A673 (cell line): ENCODE data around the gene VANGL1. TPM values are rescaled to one million over a fixed set of nuclear protein-coding genes. Genes with fewer than 3 reads are reported as not detected.

Experiments used
- BruUV-seq: library from RNA; stranded (reverse); fragments of 400-500 nt; replicated peaks from 2 replicates; lab custom pipeline; 2021; lab: Mats Ljungman, UMichigan
- CTCF ChIA-PET: fragments of 300-600 bp; sonication (Branson Sonifier 250); formaldehyde crosslinking; loops from one replicate; lab custom pipeline; 2022; ENCODE audit warnings: antibody characterized with exemption; lab: Charles Lee
- POLR2A ChIA-PET: fragments of 300-600 bp; sonication (Branson Sonifier 250); formaldehyde crosslinking; loops from one replicate; lab custom pipeline; 2022; ENCODE audit warnings: antibody characterized with exemption; ENCODE audit not compliant: low non-redundant PET; lab: Charles Lee
- DNase-seq: peaks from one replicate; pipeline ENCODE4 v3.0.0-alpha.2; 2015; ENCODE audit warnings: low spot score
- H3K27ac ChIP-seq: fragments of 200-600 bp; sonication (generic); 2 replicates; pipeline ENCODE4 v1.5.1; 2016; ENCODE audit warnings: mixed run types, low read depth, mild to moderate bottlenecking, mixed read lengths, antibody characterized with exemption, low read length; ENCODE audit not compliant: poor library complexity, severe bottlenecking
- H3K27me3 ChIP-seq: fragments of 200-600 bp; sonication (generic); replicated peaks from 2 replicates; pipeline ENCODE4 v1.6.1; 2017; ENCODE audit warnings: mixed run types, low read depth, mild to moderate bottlenecking, mixed read lengths, antibody characterized with exemption, low read length; ENCODE audit not compliant: insufficient read depth, poor library complexity
- H3K36me3 ChIP-seq: fragments of 200-600 bp; sonication (generic); 2 replicates; pipeline ENCODE4 v1.6.1; 2016; ENCODE audit warnings: mixed run types, mild to moderate bottlenecking, mixed read lengths, antibody characterized with exemption, low read length; ENCODE audit not compliant: insufficient read depth, poor library complexity, severe bottlenecking
- H3K4me1 ChIP-seq: fragments of 200-600 bp; sonication (generic); 2 replicates; pipeline ENCODE4 v1.6.1; 2017; ENCODE audit warnings: mixed run types, mild to moderate bottlenecking, mixed read lengths, antibody characterized with exemption, low read length; ENCODE audit not compliant: insufficient read depth, poor library complexity, severe bottlenecking
- H3K4me3 ChIP-seq: fragments of 200-600 bp; sonication (generic); 2 replicates; pipeline ENCODE4 v1.5.1; 2016; ENCODE audit warnings: low read depth, mixed run types, mild to moderate bottlenecking, mixed read lengths, low read length; ENCODE audit not compliant: poor library complexity, severe bottlenecking
- H3K9me3 ChIP-seq: fragments of 200-600 bp; sonication (generic); 2 replicates; pipeline ENCODE4 v1.6.1; 2016; ENCODE audit warnings: mixed run types, low read depth, mild to moderate bottlenecking, mixed read lengths, antibody characterized with exemption, low read length; ENCODE audit not compliant: poor library complexity, severe bottlenecking
- EZH2 ChIP-seq: fragments of 200-600 bp; sonication (generic); IDR thresholded peaks from 2 replicates; pipeline ENCODE4 v1.6.1; 2017; ENCODE audit warnings: borderline replicate concordance, low read depth, mild to moderate bottlenecking, mixed read lengths, antibody characterized with exemption, low read length; ENCODE audit not compliant: poor library complexity, severe bottlenecking
- intact Hi-C: fragments of 100-400 bp; cut with micrococcal nuclease; formaldehyde crosslinking; loops from one replicate; pipeline ENCODE4 v1.10.0; 2022; ENCODE audit not compliant: unreplicated experiment
- total RNA-seq: library from RNA; stranded (reverse); gene quantifications from 2 replicates; pipeline ENCODE4 v1.2.3, GENCODE V29; 2021
- TF ChIP-seq, protein P1 (sequence below): fragments of 300-800, 200-600 bp; sonication (generic); conservative IDR thresholded peaks from 2 replicates; pipeline ENCODE4 v1.5.1; 2017; ENCODE audit warnings: low read depth, mild to moderate bottlenecking, antibody characterized with exemption, low read length, moderate library complexity, mixed read lengths

VANGL1 gene
- total RNA-seq, 1 experiment from 2014 or later, result 20.0 TPM

DNA sequence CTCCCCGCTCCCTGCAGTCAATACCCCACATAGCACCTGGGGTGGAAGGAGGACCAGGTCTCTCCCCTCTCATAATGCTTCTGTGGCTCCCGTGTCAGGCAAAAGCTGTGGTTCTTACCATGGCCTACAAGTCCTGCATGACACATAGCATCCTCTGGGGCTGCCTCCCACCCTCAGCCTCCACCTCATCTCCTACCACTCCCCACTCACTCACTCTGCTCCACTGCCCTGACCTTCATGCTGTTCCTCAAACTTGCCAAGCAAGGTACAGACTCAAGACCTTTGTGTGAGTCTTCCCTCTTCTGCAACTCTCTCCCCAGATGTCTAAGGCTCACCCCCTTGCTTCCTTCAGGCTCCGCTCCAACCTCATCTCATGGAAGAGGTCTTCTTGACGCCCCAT is 28.0 kb upstream of the VANGL1 start:
- Histone ChIP-seq H3K4me1 (no peaks in the 10 kb centered on the region), H3K4me3 (no peak overlapping the region), H3K27ac (no peak overlapping the region), H3K9me3 (no peaks in the 10 kb centered on the region), H3K27me3 (peaks cover 5% of the 10 kb centered on the region), H3K36me3 (no peaks in the 10 kb centered on the region)
- intact Hi-C loops, result loop anchor here (5.0 kb wide), 1 partner anchor 369 kb away; no protein-coding TSS in a partner anchor
- no peak for DNase-seq
- CTCF ChIA-PET, result no interaction called here
- POLR2A ChIA-PET, result no interaction called here
- no TSS peak for BruUV-seq
- TF ChIP-seq, protein P1, sequence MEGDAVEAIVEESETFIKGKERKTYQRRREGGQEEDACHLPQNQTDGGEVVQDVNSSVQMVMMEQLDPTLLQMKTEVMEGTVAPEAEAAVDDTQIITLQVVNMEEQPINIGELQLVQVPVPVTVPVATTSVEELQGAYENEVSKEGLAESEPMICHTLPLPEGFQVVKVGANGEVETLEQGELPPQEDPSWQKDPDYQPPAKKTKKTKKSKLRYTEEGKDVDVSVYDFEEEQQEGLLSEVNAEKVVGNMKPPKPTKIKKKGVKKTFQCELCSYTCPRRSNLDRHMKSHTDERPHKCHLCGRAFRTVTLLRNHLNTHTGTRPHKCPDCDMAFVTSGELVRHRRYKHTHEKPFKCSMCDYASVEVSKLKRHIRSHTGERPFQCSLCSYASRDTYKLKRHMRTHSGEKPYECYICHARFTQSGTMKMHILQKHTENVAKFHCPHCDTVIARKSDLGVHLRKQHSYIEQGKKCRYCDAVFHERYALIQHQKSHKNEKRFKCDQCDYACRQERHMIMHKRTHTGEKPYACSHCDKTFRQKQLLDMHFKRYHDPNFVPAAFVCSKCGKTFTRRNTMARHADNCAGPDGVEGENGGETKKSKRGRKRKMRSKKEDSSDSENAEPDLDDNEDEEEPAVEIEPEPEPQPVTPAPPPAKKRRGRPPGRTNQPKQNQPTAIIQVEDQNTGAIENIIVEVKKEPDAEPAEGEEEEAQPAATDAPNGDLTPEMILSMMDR, result no peak
- TF ChIP-seq EZH2, result no peak

DNA sequence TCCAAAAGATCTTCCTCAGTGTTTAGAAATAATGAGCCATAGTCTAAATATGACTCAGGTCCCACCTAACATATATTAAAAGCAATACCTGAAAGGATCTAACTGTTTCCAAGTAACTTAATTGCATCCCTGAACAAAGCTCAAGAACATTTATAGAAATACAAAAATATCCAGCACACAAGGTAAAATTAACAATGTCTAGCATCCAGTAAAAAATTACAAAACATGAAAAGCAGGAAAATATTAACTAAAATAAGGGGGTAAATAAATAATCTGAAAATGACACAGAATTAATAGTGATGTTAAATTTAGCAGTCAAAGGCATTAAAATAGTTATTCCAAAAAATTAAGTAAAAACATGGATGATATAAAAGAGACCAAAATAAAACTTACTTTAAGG is 21.3 kb upstream of the VANGL1 start:
- Histone ChIP-seq H3K27me3 (peaks cover 5% of the 10 kb centered on the region), H3K4me3 (no peak overlapping the region), H3K9me3 (peaks cover 16% of the 10 kb centered on the region), H3K36me3 (no peaks in the 10 kb centered on the region), H3K4me1 (no peaks in the 10 kb centered on the region), H3K27ac (no peak overlapping the region)
- TF ChIP-seq, protein P1, result no peak
- TF ChIP-seq EZH2, result no peak
- intact Hi-C loops, result no loop called here
- CTCF ChIA-PET, result no interaction called here
- POLR2A ChIA-PET, result no interaction called here
- DNase-seq, result no peak
- BruUV-seq, result no TSS peak

DNA sequence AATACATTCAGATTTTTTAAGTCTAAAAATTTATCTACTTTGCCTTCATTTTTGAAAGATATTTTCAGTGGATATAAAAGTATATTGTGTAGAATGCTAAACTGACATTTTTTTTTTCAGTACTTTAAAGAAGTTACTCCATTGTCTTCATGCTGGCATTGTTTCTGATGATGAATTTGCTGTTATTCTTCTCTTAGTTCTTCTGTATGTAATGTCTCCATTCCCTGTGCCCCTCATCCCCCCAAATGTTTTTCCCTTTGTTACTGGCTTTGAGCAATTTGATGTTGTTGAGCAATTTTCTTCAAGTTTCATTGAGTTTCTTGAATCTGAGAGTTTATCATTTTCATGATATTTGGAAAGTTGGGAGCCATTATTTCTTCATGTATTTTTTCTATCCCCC is 20.8 kb upstream of the VANGL1 start:
- Histone ChIP-seq H3K4me1 (no peaks in the 10 kb centered on the region), H3K27ac (no peak overlapping the region), H3K36me3 (no peaks in the 10 kb centered on the region), H3K4me3 (no peak overlapping the region), H3K9me3 (peaks cover 16% of the 10 kb centered on the region), H3K27me3 (peaks cover 5% of the 10 kb centered on the region)
- CTCF ChIA-PET, result no interaction called here
- POLR2A ChIA-PET, result no interaction called here
- intact Hi-C loops, result no loop called here
- TF ChIP-seq, protein P1, result no peak
- TF ChIP-seq EZH2, result no peak
- DNase-seq, result no peak
- no TSS peak for BruUV-seq
